HG03521 (cell line): ENCODE results near the gene CECR2.

Experiments used
- ATAC-seq: cut with Tn5 transposase; IDR thresholded peaks from one replicate; pipeline ENCODE4 v1.9.1; 2021; ENCODE audit warnings: mild to moderate bottlenecking, moderate library complexity; ENCODE audit not compliant: unreplicated experiment

The CECR2 gene

DNA sequence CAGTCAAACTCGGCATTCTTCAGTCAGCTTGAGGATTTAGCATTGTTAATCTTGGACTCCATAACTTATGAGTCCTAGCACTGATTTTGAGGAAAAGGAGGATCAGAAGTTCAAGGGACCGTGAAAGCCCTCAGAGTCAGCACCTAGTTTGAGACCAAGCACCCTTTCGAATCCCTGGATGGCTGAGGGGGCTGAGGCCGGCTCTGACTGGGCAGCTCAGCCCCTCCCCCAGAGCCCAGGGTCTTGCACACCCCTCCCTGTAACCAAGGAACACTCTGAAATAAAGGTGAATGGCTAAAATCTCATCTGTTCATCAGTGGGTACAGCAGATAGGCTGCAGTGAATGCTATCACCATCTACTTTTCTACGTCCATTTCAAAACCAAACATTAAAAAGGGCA lies 221.3 kb downstream of the CECR2 start:
- no peak for ATAC-seq

DNA sequence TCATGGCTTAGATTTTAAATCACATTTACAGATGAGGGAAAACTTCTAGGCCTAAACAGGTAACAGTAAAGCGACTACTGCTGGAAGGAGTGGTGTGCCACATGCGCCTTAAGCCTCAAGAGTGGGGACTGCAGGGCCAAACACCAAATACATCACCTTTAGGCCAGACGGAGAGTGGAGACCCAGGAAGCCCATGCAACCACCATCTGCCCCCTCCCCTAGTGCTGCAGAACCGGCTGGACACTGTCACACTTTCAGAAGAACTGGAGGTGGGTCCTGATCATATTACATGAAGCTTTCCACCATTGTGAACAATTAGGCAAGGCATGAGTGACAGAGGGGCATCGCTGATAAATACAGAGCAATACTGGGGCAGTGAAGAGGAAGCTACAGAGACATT lies 222.9 kb downstream of the CECR2 start:
- ATAC-seq, result no peak

DNA sequence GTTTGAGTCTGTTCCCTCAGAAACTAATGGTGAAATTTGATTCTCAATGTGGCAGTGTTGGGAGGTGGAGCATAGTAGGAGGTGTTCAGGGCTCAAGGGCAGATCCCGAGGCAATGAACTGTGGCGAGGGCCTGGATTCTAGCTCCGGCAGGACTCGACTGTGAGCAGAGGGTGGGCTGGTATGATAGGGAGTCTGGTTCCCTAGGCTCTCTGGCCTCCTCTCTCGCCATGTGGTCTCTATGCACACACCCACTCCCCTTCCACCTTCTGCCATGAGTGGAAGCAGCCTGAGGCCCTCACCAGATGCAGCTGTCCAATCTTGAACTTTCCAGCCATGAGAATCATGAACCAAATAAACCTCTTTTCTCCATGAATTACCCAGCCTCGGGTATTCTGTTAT lies 227.0 kb downstream of the CECR2 start:
- no peak for ATAC-seq

DNA sequence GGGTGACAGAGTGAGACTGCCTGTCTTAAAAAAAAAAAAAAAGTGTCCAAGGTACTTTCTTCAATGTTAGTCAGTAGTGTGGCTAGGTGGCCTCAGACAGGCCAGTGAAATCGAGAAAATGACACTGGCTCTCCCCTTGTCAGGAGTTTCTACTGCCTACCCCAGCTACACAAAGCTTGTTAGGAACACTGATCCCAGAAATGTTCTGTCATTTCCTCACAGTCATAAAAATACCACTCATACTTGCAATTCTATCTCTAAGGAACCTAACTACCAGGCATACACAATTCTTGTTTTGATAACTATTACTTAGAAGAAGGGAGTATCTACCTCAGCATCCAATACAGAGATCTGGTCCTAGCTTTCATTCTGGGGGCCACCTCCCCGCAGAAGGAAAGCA lies 228.0 kb downstream of the CECR2 start:
- no peak for ATAC-seq

DNA sequence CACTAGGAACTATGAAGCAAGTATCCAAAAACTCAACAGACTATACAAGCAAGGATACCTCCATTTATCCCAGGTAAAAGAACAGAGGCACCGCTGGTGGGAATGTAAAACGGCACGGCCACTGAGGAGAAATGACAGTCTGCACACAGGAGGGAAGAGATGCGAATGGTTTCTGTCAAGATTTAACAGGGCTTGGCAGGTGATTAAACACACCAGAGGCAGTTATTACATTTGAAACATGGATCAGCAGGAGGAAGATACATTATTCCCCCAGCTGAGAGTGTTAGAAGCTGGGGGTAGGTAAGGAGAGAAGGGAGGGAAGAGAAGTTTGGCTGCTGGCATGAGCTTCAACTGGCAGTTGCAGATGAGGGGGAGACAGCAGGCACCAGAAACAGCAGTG lies 229.1 kb downstream of the CECR2 start:
- ATAC-seq, result no peak

DNA sequence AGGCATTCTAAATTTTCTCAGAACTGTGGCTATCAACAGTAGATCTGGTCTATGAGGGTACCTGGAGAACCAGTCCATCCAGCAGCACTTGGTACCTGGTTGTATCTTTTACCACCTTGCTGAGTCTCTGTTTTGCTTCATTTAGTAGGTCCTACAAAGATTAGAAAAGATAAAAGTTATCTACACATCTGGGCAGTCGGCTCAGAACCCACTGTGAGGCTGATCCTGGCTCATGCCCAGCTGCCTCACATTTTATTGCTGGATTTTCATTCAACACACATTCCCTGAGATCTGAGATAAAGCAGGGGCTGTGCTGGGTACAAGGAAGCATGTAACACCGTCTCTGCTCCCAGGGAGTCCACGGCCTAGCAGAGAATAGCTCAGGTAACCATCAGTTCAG lies 231.8 kb downstream of the CECR2 start:
- ATAC-seq, result no peak

DNA sequence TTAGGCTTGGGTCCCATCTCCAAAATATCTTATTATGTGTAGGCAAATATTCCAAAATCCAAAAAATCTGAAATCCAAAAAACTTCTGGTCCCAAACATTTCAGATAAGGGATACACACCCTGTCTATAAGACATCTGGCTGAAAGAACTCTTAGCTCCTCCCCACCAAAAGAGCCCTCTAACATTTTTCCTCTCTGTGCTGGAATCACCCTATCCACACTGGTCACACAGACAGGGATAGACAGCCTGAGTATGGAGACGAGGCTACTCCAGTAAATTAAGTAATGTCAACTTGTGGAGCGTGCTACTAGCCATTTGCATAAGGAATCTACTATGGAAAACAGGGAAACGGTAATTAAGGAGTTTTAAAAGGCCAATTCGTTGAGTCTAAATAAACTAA lies 234.4 kb downstream of the CECR2 start:
- ATAC-seq, result no peak

DNA sequence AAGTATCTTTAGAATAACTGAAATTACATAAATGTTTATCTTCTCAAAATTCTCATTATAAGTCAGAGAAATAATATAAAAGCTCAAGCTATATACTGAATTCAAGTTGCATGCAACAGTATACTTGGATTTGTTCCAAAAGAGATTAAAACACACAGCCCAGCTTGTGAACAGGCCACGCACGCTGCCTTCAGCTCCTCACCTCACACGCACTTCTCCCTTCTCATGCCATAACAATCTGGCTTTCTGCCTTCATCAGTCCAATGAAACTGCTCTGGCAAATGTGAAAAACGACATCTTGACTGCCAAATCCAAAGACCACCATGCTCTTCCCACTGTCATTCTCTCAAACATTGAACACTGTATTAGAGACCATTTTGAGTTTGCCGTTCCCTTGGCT lies 237.2 kb downstream of the CECR2 start:
- no peak for ATAC-seq
